Activated CD4-positive, alpha-beta T cell treated with anti-CD3 and anti-CD28 coated beads, Interleukin-2, amount 10 ng/mL, durations not matched to agents 7 days and 5 days (primary cell): ENCODE measurements around the gene BIK. TPM values are rescaled to one million over a fixed set of nuclear protein-coding genes. Genes with fewer than 3 reads are reported as not detected.

ENCODE experiments used
- CTCF ChIA-PET: fragments of 350-600 bp; sonication (Branson Sonifier 250); formaldehyde crosslinking; loops from one replicate; lab custom pipeline; 2021; ENCODE audit warnings: antibody characterized with exemption; lab: Charles Lee
- POLR2A ChIA-PET: fragments of 350-600 bp; sonication (Branson Sonifier 250); formaldehyde crosslinking; loops from one replicate; lab custom pipeline; 2021; ENCODE audit warnings: antibody characterized with exemption; lab: Charles Lee
- DNase-seq: peaks from one replicate; pipeline ENCODE4 v3.0.0-alpha.2; 2020
- H3K27ac Mint-ChIP-seq: one replicate; pipeline ENCODE4 v1.8.0; 2021; ENCODE audit warnings: mild to moderate bottlenecking, moderate library complexity, mixed read lengths
- H3K27me3 Mint-ChIP-seq: one replicate; pipeline ENCODE4 v1.8.0; 2021; ENCODE audit warnings: mixed read lengths
- H3K36me3 Mint-ChIP-seq: one replicate; pipeline ENCODE4 v1.8.0; 2021; ENCODE audit warnings: low read depth, mixed read lengths
- H3K4me1 Mint-ChIP-seq: one replicate; pipeline ENCODE4 v1.8.0; 2021; ENCODE audit warnings: mixed read lengths
- H3K4me3 Mint-ChIP-seq: one replicate; pipeline ENCODE4 v1.8.0; 2021; ENCODE audit warnings: mild to moderate bottlenecking, moderate library complexity, mixed read lengths
- H3K9me3 Mint-ChIP-seq: one replicate; pipeline ENCODE4 v1.8.0; 2021; ENCODE audit warnings: mixed read lengths
- total RNA-seq, 2 experiments: library from RNA; stranded (reverse); gene quantifications; one replicate each; pipeline ENCODE4 v1.2.3, GENCODE V29; 2021

BIK gene
- total RNA-seq, 2 experiments from 2014 or later: 1.4 to 1.9 TPM

- H3K4me3 Mint-ChIP-seq: no peak overlapping the region
- H3K4me1 Mint-ChIP-seq: peaks cover 47% of the 10 kb centered on the region
- H3K27ac Mint-ChIP-seq: peak overlapping the region; percentile 83
- peak; percentile 15 for DNase-seq
- no peaks in the 10 kb centered on the region for H3K27me3 Mint-ChIP-seq
- H3K36me3 Mint-ChIP-seq: peaks cover 2% of the 10 kb centered on the region
- ChIA-PET POLR2A (no interaction called here), CTCF (interaction anchor here (1.2 kb wide), 1 partner anchor 12 kb away, joined by 3 read pairs; no protein-coding TSS in a partner anchor)
- no peaks in the 10 kb centered on the region for H3K9me3 Mint-ChIP-seq
Measured at GRCh38 chr22:43148581-43148980, 38.0 kb downstream of the BIK start.

GRCh38 chr22:43150731-43151206 is 40.2 kb downstream of the BIK start:
- Mint-ChIP-seq H3K27ac (peak overlapping the region; percentile 93), H3K4me1 (peaks cover 44% of the 10 kb centered on the region), H3K4me3 (peak overlapping the region; percentile 78), H3K36me3 (peaks cover 2% of the 10 kb centered on the region), H3K9me3 (no peaks in the 10 kb centered on the region), H3K27me3 (no peaks in the 10 kb centered on the region)
- DNase-seq: no peak
- ChIA-PET POLR2A (no interaction called here), CTCF (interaction anchor here (0.6 to 1.2 kb wide), 2 partner anchors 37 to 135 kb away, joined by 5 to 6 read pairs; partner anchors contain the start of gene TTLL12)

GRCh38 chr22:43151251-43152002 is 40.9 kb downstream of the BIK start, which contains the start of gene TSPO:
TSS of gene TSPO (plus strand) at chr22:43151559. CDS start at chr22:43159239, 7,680 bp downstream.
- H3K4me1 Mint-ChIP-seq: peaks cover 42% of the 10 kb centered on the region
- peak within 1 kb of the TSS; percentile 93 for H3K27ac Mint-ChIP-seq
- H3K36me3 Mint-ChIP-seq: peaks cover 2% of the 10 kb centered on the region
- ChIA-PET CTCF (interaction anchor here (1.2 kb wide), 1 partner anchor 36 kb away, joined by 5 read pairs; the partner anchor contains the start of gene TTLL12), POLR2A (no interaction called here)
- H3K9me3 Mint-ChIP-seq: no peaks in the 10 kb centered on the region
- peak; percentile 55 for DNase-seq
- peak within 1 kb of the TSS; percentile 85 for H3K4me3 Mint-ChIP-seq
- no peaks in the 10 kb centered on the region for H3K27me3 Mint-ChIP-seq

- Mint-ChIP-seq H3K27me3 (no peaks in the 10 kb centered on the region), H3K4me3 (peak overlapping the region; percentile 85), H3K27ac (peak overlapping the region; percentile 90), H3K9me3 (no peaks in the 10 kb centered on the region), H3K36me3 (peaks cover 2% of the 10 kb centered on the region), H3K4me1 (peaks cover 44% of the 10 kb centered on the region)
- CTCF ChIA-PET: no interaction called here
- POLR2A ChIA-PET: no interaction called here
- DNase-seq: no peak
Measured at GRCh38 chr22:43152003-43152356, 41.4 kb downstream of the BIK start.

GRCh38 chr22:43152357-43153071 is 42.0 kb downstream of the BIK start:
- no peaks in the 10 kb centered on the region for H3K36me3 Mint-ChIP-seq
- H3K27ac Mint-ChIP-seq: peak overlapping the region; percentile 90
- no peaks in the 10 kb centered on the region for H3K9me3 Mint-ChIP-seq
- no peaks in the 10 kb centered on the region for H3K27me3 Mint-ChIP-seq
- H3K4me3 Mint-ChIP-seq: peak overlapping the region; percentile 85
- POLR2A ChIA-PET: no interaction called here
- peaks cover 40% of the 10 kb centered on the region for H3K4me1 Mint-ChIP-seq
- DNase-seq: peak; percentile 71
- CTCF ChIA-PET: no interaction called here

GRCh38 chr22:43153899-43154298 is 43.3 kb downstream of the BIK start:
- no peaks in the 10 kb centered on the region for H3K9me3 Mint-ChIP-seq
- peaks cover 28% of the 10 kb centered on the region for H3K4me1 Mint-ChIP-seq
- CTCF ChIA-PET: no interaction called here
- DNase-seq: no peak
- H3K27ac Mint-ChIP-seq: no peak overlapping the region
- no peaks in the 10 kb centered on the region for H3K36me3 Mint-ChIP-seq
- H3K27me3 Mint-ChIP-seq: no peaks in the 10 kb centered on the region
- POLR2A ChIA-PET: no interaction called here
- no peak overlapping the region for H3K4me3 Mint-ChIP-seq

GRCh38 chr22:43154887-43155536 is 44.5 kb downstream of the BIK start:
- H3K27ac Mint-ChIP-seq: no peak overlapping the region
- peaks cover 26% of the 10 kb centered on the region for H3K4me1 Mint-ChIP-seq
- ChIA-PET POLR2A (no interaction called here), CTCF (no interaction called here)
- no peak for DNase-seq
- H3K9me3 Mint-ChIP-seq: no peaks in the 10 kb centered on the region
- no peaks in the 10 kb centered on the region for H3K36me3 Mint-ChIP-seq
- H3K4me3 Mint-ChIP-seq: no peak overlapping the region
- no peaks in the 10 kb centered on the region for H3K27me3 Mint-ChIP-seq

- Mint-ChIP-seq H3K36me3 (no peaks in the 10 kb centered on the region), H3K4me3 (no peak overlapping the region), H3K27me3 (no peaks in the 10 kb centered on the region), H3K9me3 (no peaks in the 10 kb centered on the region), H3K27ac (no peak overlapping the region), H3K4me1 (peaks cover 21% of the 10 kb centered on the region)
- POLR2A ChIA-PET: no interaction called here
- CTCF ChIA-PET: no interaction called here
- no peak for DNase-seq
Measured at GRCh38 chr22:43155789-43156188, 45.2 kb downstream of the BIK start.

GRCh38 chr22:43156413-43156812 is 45.9 kb downstream of the BIK start:
- ChIA-PET CTCF (no interaction called here), POLR2A (no interaction called here)
- Mint-ChIP-seq H3K36me3 (no peaks in the 10 kb centered on the region), H3K27ac (peak overlapping the region; percentile 68), H3K4me3 (no peak overlapping the region), H3K27me3 (no peaks in the 10 kb centered on the region), H3K4me1 (peaks cover 18% of the 10 kb centered on the region), H3K9me3 (no peaks in the 10 kb centered on the region)
- no peak for DNase-seq

- DNase-seq: no peak
- peak overlapping the region; percentile 72 for H3K27ac Mint-ChIP-seq
- H3K4me1 Mint-ChIP-seq: peaks cover 12% of the 10 kb centered on the region
- no peaks in the 10 kb centered on the region for H3K9me3 Mint-ChIP-seq
- H3K4me3 Mint-ChIP-seq: no peak overlapping the region
- no peaks in the 10 kb centered on the region for H3K27me3 Mint-ChIP-seq
- POLR2A ChIA-PET: no interaction called here
- peaks cover 2% of the 10 kb centered on the region for H3K36me3 Mint-ChIP-seq
- CTCF ChIA-PET: no interaction called here
Measured at GRCh38 chr22:43157874-43158546, 47.5 kb downstream of the BIK start.

- POLR2A ChIA-PET: no interaction called here
- no peak for DNase-seq
- CTCF ChIA-PET: interaction anchor here (0.7 kb wide), 1 partner anchor 29 kb away, joined by 3 read pairs; no protein-coding TSS in a partner anchor
- H3K27me3 Mint-ChIP-seq: no peaks in the 10 kb centered on the region
- H3K4me3 Mint-ChIP-seq: no peak overlapping the region
- H3K9me3 Mint-ChIP-seq: no peaks in the 10 kb centered on the region
- H3K4me1 Mint-ChIP-seq: peaks cover 9% of the 10 kb centered on the region
- H3K27ac Mint-ChIP-seq: no peak overlapping the region
- H3K36me3 Mint-ChIP-seq: peaks cover 2% of the 10 kb centered on the region
Measured at GRCh38 chr22:43158778-43159483, 48.4 kb downstream of the BIK start.
